ENCODE data around the gene LATS2.

Gene LATS2

GRCh38 chr13:21012211-21012610 is 49.2 kb downstream of the LATS2 start (continued):
- TF ChIP-seq ZNF8 (CRISPR knock-in tag; IDR thresholded peaks at IDR 0.05), result no peak
- no peak for TF ChIP-seq ZFP30 (CRISPR knock-in tag; IDR thresholded peaks at IDR 0.05)
- no peak for TF ChIP-seq ZFP3 (CRISPR knock-in tag; IDR thresholded peaks at IDR 0.05)

DNA sequence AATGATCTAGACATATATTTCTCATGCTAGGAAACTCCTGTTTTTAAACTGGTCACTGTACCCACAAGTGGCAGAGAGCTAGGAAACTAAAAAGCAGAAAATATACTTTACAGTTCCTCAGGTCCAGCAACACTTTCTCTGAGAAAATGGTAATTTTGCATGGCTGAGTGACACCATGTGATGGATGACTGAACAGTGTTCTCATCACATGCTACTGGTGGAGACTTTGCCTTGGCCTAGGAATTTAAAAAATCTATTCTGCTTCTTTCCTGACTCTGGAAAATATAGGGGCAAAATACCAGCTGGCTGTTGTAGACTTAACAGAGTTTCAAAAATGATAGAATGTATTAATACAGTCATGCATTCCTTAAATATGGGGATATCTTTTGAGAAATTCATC is 50.0 kb downstream of the LATS2 start:
- ATAC-seq, result peak; percentile 11; the same call in 1 of the 3 replicates
- TF ChIP-seq ZNF70 (CRISPR knock-in tag; IDR thresholded peaks at IDR 0.05), result no peak
- no peak for TF ChIP-seq TSHZ2 (CRISPR knock-in tag; IDR thresholded peaks at IDR 0.05)
- no peak for TF ChIP-seq SNAI2 (CRISPR knock-in tag; IDR thresholded peaks at IDR 0.05)
- TF ChIP-seq GLIS3 (CRISPR knock-in tag; IDR thresholded peaks at IDR 0.05), result no peak
- no peak for TF ChIP-seq ZNF8 (CRISPR knock-in tag; IDR thresholded peaks at IDR 0.05)
- no peak for TF ChIP-seq ISL1 (CRISPR knock-in tag; IDR thresholded peaks at IDR 0.05)
- TF ChIP-seq, protein P1, sequence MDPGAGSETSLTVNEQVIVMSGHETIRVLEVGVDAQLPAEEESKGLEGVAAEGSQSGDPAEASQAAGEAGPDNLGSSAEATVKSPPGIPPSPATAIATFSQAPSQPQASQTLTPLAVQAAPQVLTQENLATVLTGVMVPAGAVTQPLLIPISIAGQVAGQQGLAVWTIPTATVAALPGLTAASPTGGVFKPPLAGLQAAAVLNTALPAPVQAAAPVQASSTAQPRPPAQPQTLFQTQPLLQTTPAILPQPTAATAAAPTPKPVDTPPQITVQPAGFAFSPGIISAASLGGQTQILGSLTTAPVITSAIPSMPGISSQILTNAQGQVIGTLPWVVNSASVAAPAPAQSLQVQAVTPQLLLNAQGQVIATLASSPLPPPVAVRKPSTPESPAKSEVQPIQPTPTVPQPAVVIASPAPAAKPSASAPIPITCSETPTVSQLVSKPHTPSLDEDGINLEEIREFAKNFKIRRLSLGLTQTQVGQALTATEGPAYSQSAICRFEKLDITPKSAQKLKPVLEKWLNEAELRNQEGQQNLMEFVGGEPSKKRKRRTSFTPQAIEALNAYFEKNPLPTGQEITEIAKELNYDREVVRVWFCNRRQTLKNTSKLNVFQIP (CRISPR knock-in tag; IDR thresholded peaks at IDR 0.05; ENCODE audit: borderline replicate concordance, low read depth), result no peak
- no peak for TF ChIP-seq PPARA (CRISPR knock-in tag; IDR thresholded peaks at IDR 0.05; ENCODE audit: borderline replicate concordance)
- TF ChIP-seq, protein P2, sequence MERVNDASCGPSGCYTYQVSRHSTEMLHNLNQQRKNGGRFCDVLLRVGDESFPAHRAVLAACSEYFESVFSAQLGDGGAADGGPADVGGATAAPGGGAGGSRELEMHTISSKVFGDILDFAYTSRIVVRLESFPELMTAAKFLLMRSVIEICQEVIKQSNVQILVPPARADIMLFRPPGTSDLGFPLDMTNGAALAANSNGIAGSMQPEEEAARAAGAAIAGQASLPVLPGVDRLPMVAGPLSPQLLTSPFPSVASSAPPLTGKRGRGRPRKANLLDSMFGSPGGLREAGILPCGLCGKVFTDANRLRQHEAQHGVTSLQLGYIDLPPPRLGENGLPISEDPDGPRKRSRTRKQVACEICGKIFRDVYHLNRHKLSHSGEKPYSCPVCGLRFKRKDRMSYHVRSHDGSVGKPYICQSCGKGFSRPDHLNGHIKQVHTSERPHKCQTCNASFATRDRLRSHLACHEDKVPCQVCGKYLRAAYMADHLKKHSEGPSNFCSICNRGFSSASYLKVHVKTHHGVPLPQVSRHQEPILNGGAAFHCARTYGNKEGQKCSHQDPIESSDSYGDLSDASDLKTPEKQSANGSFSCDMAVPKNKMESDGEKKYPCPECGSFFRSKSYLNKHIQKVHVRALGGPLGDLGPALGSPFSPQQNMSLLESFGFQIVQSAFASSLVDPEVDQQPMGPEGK (CRISPR knock-in tag; IDR thresholded peaks at IDR 0.05; ENCODE audit: borderline replicate concordance), result no peak
- TF ChIP-seq BACH2 (CRISPR knock-in tag; IDR thresholded peaks at IDR 0.05; ENCODE audit: borderline replicate concordance), result no peak
- TF ChIP-seq, protein P3, sequence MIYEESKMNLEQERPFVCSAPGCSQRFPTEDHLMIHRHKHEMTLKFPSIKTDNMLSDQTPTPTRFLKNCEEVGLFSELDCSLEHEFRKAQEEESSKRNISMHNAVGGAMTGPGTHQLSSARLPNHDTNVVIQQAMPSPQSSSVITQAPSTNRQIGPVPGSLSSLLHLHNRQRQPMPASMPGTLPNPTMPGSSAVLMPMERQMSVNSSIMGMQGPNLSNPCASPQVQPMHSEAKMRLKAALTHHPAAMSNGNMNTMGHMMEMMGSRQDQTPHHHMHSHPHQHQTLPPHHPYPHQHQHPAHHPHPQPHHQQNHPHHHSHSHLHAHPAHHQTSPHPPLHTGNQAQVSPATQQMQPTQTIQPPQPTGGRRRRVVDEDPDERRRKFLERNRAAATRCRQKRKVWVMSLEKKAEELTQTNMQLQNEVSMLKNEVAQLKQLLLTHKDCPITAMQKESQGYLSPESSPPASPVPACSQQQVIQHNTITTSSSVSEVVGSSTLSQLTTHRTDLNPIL (CRISPR knock-in tag; IDR thresholded peaks at IDR 0.05; ENCODE audit: low read depth), result no peak
- no peak for TF ChIP-seq TCF4 (CRISPR knock-in tag; IDR thresholded peaks at IDR 0.05; ENCODE audit: borderline replicate concordance)
- TF ChIP-seq RARB (CRISPR knock-in tag; IDR thresholded peaks at IDR 0.05), result no peak
- TF ChIP-seq ZC3H10 (CRISPR knock-in tag; IDR thresholded peaks at IDR 0.05), result no peak
- TF ChIP-seq ZFP30 (CRISPR knock-in tag; IDR thresholded peaks at IDR 0.05), result no peak

DNA sequence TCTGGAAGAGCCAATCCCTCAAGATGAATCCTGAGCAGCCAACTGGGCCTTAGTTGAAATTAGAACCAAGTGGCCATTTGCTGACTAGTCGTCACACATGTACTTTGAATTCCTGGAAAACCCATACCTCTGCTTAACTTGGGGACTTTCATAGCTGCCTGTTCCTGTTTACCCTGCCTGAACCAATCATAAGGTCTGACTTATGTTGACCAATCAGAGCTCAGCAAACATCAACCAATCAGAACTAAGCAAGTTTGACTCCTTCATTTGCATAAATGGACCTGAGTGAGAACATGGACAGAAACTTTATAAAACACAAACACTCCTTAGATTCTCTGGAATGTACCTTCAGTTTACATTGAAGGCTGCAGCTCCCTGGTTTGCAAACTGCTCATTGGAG is 50.8 kb downstream of the LATS2 start:
- no peak for ATAC-seq
- TF ChIP-seq ZNF70 (CRISPR knock-in tag; IDR thresholded peaks at IDR 0.05), result no peak
- TF ChIP-seq TSHZ2 (CRISPR knock-in tag; IDR thresholded peaks at IDR 0.05), result no peak
- no peak for TF ChIP-seq TOX (CRISPR knock-in tag; IDR thresholded peaks at IDR 0.05; ENCODE audit: borderline replicate concordance)
- TF ChIP-seq ZNF8 (CRISPR knock-in tag; IDR thresholded peaks at IDR 0.05), result no peak
- TF ChIP-seq ZFP30 (CRISPR knock-in tag; IDR thresholded peaks at IDR 0.05), result no peak
- TF ChIP-seq SNAI2 (CRISPR knock-in tag; IDR thresholded peaks at IDR 0.05), result no peak
- no peak for TF ChIP-seq ZNF565 (CRISPR knock-in tag; conservative IDR thresholded peaks at IDR 0.05; ENCODE audit: low read depth)
- TF ChIP-seq ARNTL (CRISPR knock-in tag; IDR thresholded peaks at IDR 0.05; ENCODE audit: borderline replicate concordance, low read depth), result no peak
- no peak for TF ChIP-seq ZC3H10 (CRISPR knock-in tag; IDR thresholded peaks at IDR 0.05)
- no peak for TF ChIP-seq OSR1 (CRISPR knock-in tag; IDR thresholded peaks at IDR 0.05)
- no peak for TF ChIP-seq CSDC2 (CRISPR knock-in tag; IDR thresholded peaks at IDR 0.05)
- no peak for TF ChIP-seq GLIS3 (CRISPR knock-in tag; IDR thresholded peaks at IDR 0.05)

Data from SK-N-SH treated with all-trans-retinoic acid at 6 μM for 48 hours (cell line).